Measurements from ENCODE around the gene PRR23E.

Gene PRR23E

GRCh38 chr3:127192576-127193232, at the start of gene PRR23E:
TSS of gene PRR23E (plus strand) at chr3:127193131. CDS start at chr3:127196686, 3,555 bp downstream.
- DNase-seq, result no peak

- no peak for DNase-seq
Observed at GRCh38 chr3:127143172-127143571, 49.8 kb upstream of the PRR23E start.

GRCh38 chr3:127144631-127145030, 48.3 kb upstream of the PRR23E start:
- DNase-seq, result no peak

- no peak for DNase-seq
Observed at GRCh38 chr3:127145266-127145665, 47.7 kb upstream of the PRR23E start.

- no peak for DNase-seq
Observed at GRCh38 chr3:127147291-127147885, 45.5 kb upstream of the PRR23E start.

GRCh38 chr3:127149621-127150310, 43.2 kb upstream of the PRR23E start:
- no peak for DNase-seq

- no peak for DNase-seq
Observed at GRCh38 chr3:127150513-127151250, 42.2 kb upstream of the PRR23E start.

- no peak for DNase-seq
Observed at GRCh38 chr3:127151251-127151564, 41.7 kb upstream of the PRR23E start.

- no peak for DNase-seq
Observed at GRCh38 chr3:127151992-127152650, 40.8 kb upstream of the PRR23E start.

- no peak for DNase-seq
Observed at GRCh38 chr3:127152684-127153505, 40.0 kb upstream of the PRR23E start.

DNA sequence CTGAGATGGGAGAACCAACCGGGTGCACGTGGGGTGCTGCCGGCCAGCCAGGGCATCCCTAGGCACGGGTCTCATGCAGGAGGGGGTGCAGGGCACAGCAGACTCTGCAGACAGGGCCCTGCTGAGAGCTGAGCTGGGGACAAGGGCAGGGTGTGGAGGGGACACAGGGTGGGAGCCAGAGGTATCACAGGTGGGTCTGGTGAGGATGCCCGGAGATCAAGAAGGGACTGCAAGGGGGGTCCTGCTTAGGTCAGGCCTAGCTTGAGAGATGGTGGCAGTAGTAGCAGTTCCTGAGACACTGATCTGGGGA, 39.5 kb upstream of the PRR23E start:
- no peak for DNase-seq

- no peak for DNase-seq
Observed at GRCh38 chr3:127156338-127157050, 36.4 kb upstream of the PRR23E start.

DNA sequence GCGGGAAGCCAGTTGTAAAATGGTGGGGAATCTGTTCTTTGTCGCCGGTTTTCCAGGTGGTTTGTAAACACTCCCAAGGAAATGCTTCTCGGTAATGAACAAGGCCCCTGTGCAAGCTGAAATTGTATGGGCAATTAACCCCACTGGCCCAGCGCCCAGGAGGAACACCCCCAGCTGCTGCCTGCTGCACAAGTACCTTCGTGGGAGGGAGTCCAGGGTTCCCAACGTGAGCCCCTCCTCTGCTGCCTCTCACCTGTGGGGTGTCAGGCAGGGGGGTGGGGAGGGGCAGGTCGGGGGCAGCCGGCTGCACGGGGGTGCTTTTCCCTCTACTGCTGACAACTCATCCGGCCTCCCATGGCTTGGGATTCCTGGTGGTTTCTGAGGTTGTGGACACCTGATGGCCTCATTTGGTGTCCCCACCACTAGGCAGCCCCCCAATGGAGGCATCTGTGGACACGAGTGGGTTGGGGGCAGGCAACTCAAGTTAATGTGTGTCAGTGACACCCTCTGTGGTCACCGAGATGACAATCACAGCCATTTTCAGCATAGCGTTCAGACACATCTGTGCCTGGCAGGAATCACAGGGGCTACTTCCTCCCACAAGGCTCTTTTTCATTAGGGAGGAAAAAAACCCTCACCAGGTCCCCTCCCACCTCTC, 35.6 kb upstream of the PRR23E start:
- peak; percentile 82 for DNase-seq

- DNase-seq, result peak; percentile 55
Observed at GRCh38 chr3:127158614-127159229, 34.2 kb upstream of the PRR23E start.

DNA sequence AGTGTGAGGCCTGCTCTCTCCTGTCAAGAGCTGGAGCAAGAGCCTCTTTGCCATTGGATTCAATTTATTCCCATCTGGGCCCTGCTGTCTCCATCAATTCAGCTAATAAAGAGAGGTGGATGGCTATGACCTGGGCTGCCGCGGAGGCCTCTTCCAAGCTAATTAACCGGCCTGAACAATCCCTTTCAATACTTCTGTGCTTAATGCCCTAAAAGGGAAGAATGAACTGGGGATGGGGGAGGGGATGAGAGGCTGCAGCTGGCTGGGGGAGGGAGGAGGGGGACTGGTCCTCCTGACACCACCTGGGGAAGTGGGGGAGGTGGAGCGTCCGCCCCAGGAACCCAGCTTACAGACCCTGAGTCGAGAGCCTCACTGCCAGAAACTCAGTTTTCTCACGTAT, 33.4 kb upstream of the PRR23E start:
- DNase-seq, result peak; percentile 87

- DNase-seq, result no peak
Observed at GRCh38 chr3:127161236-127161635, 31.7 kb upstream of the PRR23E start.

DNA sequence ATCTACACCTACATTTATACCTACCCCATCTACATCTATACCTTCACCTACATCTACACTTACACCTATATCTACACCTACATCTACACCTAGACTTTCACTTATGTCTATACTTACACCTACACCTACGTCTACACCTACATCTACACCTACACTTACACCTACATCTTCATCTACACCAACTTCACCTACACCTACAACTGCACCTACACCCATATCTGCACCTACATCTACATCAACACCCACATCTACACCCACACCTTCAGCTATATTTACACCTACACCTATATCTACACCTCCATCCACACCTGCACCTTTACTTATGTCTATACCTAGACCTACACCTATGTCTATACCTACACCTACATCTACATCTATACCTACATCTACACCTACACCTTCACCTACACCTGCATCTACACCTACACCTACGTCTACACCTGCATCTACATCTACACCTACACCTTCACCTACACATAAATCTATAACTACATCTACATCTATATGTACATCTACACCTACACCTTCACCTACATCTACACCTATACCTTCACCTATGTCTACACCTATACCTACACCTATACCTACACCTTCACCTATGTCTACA, 30.9 kb upstream of the PRR23E start:
- no peak for DNase-seq

DNA sequence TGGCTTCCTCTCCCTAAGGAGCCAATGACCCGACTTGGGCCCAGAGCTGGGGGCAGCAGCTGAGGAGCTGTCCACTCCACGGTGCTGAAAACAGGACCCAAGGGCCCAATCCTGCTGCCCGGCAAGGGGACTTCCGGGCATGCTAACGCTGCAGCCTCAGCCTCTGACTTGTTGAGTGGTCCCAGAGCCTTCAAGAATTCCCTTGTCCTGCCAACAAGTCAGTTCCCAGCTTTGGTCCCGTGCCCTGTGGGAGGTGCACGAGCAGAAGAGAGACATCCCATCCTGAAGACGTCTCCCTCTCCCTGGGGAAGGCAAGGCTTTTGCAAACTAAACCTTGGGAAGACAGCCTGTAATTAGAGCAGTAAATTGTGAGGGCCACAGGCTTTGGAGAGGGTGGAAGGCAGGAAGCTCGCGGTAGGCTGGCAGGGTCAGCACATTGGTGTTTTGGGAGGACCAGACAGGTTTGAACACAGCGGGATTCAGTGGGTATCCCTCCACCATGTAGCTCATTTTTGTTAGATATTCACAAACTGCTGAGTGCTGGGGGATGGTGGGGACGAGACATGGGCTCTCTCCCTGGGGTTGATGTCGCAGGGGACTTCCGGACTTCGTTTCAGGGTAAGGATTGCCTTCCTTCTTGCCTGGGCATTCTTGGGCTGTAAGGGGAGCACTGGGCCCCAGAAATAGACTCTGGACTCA, 29.8 kb upstream of the PRR23E start:
- no peak for DNase-seq

GRCh38 chr3:127164615-127165014, 28.3 kb upstream of the PRR23E start:
- no peak for DNase-seq

- DNase-seq, result no peak
Observed at GRCh38 chr3:127165036-127165435, 27.9 kb upstream of the PRR23E start.
